GM12892 (cell line): Measurements from ENCODE around the gene GEMIN7.
"Not testable (repeated sequence)": the region's sequence is repeated elsewhere in the genome, so short reads cannot be mapped to it uniquely, and the experiment has no call there.

ENCODE experiments used
- DNase-seq: peaks from one replicate; pipeline ENCODE4 v3.0.0; 2011; ENCODE audit not compliant: insufficient read length
- FAIRE-seq: peaks from 2 replicates; lab custom pipeline; 2011; peaks lifted over from hg19 to GRCh38; lab: Jason Lieb, UNC
- POLR2A ChIP-seq: IDR thresholded peaks from 2 replicates; pipeline ENCODE4 v1.6.1; 2011; ENCODE audit warnings: low read depth, low read length, control low read depth
- POLR2AphosphoS5 ChIP-seq: IDR thresholded peaks from 2 replicates; pipeline ENCODE4 v1.6.1; 2011; ENCODE audit warnings: low read depth, low read length, control low read depth
- TAF1 ChIP-seq: IDR thresholded peaks from 2 replicates; pipeline ENCODE4 v1.6.1; 2011; ENCODE audit warnings: low read depth, mild to moderate bottlenecking, control low read depth, low read length, borderline replicate concordance

GEMIN7 gene

DNA sequence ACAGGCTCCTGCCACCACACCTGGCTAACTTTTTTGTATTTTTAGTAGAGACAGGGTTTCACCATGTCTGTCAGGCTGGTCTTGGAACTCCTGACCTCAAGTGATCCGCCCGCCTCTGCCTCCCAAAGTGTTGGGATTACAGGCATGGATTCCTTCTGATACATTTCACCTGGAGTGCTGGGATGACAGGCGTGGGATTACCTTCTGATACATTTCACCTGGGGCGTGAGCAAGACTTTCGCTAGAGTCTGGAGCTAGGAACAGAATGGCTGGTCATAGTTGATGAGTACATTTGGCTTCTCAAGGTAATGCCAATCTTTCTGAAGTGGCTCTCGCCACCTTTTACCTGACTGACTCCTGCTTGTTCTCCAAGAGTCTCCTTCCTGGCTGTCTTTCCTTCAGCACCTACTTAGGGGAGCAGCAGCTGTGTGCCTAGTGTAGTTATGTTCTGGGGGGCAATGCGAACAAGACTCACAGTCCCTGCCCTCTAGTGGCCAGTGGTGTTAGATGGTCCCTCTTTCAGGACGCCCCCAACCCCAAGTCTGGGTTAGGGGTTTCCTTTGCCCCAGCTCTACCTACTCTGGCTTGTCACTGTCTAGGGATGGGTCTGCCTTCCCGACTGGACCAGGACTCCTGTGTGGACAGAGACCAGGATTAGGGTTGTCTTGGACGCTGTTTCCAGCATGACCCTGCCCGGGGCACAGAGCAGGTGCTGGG is 33.2 kb downstream of the GEMIN7 start:
- TF ChIP-seq POLR2AphosphoS5 (no peak), TAF1 (no peak), POLR2A (no peak)
- FAIRE-seq (no peak), DNase-seq (no peak)

- FAIRE-seq (no peak), DNase-seq (no peak)
- no peak for TF ChIP-seq POLR2AphosphoS5
- TF ChIP-seq TAF1: no peak
- no peak for TF ChIP-seq POLR2A
Observed at GRCh38 chr19:45113628-45114027, 34.6 kb downstream of the GEMIN7 start.

- DNase-seq: no peak
- FAIRE-seq: no peak
- TF ChIP-seq TAF1 (no peak), POLR2AphosphoS5 (no peak), POLR2A (no peak)
Observed at GRCh38 chr19:45114116-45114515, 35.1 kb downstream of the GEMIN7 start.

GRCh38 chr19:45115809-45116615 is 37.0 kb downstream of the GEMIN7 start:
- FAIRE-seq (peak; percentile 48), DNase-seq (no peak)
- TF ChIP-seq POLR2AphosphoS5 (no peak), TAF1 (no peak), POLR2A (no peak)

GRCh38 chr19:45117167-45117594 is 38.1 kb downstream of the GEMIN7 start:
- peak; percentile 75 for DNase-seq
- FAIRE-seq: peak; percentile 80
- TF ChIP-seq POLR2A: no peak
- TF ChIP-seq POLR2AphosphoS5: no peak
- TF ChIP-seq TAF1: no peak

DNA sequence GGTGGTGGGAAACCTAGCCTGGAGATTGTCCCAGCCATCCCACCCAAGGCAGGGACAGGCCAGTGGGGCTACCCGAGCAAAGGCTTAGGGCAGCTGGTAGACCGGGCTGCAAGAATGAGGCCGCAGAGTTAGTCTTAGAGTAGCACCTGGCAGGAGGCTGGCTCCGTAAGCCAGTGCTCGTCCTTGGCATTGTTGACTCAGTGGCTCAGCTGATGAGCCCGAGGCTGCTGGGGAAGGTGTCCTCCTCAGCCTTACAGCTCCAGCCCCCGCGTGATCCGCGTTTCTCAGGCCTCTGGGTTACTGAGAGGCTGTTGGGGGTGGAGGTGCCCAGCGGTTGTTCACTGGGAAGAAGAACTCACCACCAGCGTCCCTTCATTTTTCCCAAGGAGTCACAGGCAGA is 38.6 kb downstream of the GEMIN7 start:
- FAIRE-seq: peak; percentile 24
- TF ChIP-seq POLR2AphosphoS5 (no peak), POLR2A (no peak), TAF1 (no peak)
- no peak for DNase-seq

GRCh38 chr19:45118106-45118505 is 39.0 kb downstream of the GEMIN7 start:
- DNase-seq (no peak), FAIRE-seq (peak; percentile 44)
- TF ChIP-seq TAF1 (no peak), POLR2AphosphoS5 (no peak), POLR2A (no peak)

DNA sequence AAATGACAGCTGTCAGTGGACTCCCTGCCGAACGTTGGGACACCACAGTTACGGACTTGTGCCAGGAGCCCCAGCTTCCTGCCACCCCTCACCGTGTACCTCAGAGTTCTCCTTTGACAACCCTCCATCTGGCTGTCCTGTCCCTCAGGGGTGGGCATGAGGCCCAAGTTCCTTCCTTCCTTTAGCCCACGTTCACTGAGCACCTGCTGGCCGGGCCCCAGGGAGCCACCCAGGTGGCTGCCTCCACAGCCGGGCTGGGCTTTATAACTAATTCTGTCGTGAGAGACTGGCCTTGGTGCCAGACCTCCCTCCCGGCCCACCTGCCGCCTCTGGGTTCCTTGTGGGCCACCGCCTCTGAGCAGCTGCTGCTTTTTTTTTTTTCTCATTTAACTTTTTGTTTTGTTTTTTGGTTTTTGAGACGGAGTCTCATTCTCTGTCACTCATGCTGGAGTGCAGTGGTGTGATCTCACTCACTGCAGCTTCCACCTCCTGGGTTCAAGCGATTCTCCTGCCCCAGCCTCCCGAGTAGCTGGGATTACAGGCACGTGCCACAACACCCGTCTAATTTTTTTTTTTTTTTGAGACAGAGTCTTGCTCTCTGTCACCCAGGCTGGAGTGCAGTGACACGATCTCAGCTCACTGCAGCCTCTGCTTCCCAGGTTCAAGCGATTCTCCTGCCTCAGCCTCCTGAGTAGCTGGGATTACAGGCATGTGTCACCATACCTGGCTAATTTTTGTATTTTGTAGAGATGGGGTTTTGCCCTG is 39.7 kb downstream of the GEMIN7 start:
- FAIRE-seq: peak; percentile 84
- DNase-seq: not testable (repeated sequence)

DNA sequence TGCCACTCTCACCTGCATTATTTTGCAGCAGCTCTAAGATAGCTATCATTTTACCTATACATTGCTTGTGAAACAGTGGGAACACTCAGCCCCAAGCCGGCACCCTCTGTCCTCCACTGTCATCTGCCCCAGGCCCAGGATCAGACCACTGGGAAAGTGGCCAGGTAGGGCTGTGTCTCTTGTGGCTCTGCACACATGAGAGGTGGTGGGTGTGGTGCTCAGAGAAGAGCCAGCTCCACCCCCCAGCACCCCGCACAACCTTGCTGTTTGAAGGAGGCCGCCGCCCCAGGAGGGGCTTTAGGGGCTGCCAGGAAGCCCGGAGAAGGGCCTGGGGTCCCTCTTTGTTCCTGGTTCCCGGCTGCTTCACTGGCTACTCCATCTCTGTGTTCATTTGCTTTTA is 40.5 kb downstream of the GEMIN7 start:
- FAIRE-seq: no peak
- TF ChIP-seq POLR2A (no peak), TAF1 (no peak), POLR2AphosphoS5 (no peak)
- no peak for DNase-seq

- TF ChIP-seq TAF1 (no peak), POLR2A (no peak), POLR2AphosphoS5 (no peak)
- FAIRE-seq (no peak), DNase-seq (no peak)
Observed at GRCh38 chr19:45121827-45122345, 42.8 kb downstream of the GEMIN7 start.

DNA sequence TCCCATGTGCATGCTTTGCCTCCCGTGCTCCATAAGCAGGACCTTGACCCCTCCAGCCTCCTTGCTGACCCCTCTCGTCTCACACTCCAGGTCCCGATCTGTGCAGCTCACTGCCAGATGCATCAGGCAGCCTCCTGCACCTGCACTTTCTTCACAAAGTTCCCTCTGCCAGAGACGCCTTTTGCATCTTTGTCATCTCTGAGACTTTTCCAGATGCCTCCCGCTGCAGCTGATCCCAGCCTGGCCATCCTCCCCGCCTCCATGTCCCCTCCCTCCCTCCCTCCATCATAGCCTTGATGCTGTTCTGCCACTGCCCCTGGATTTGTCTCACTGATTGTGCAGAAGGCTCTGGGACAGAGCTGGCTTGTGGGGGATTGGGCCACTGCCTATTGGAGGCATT is 43.8 kb downstream of the GEMIN7 start:
- FAIRE-seq: no peak
- TF ChIP-seq POLR2A (no peak), TAF1 (no peak), POLR2AphosphoS5 (no peak)
- DNase-seq: no peak
